ENCODE data around the gene VMAC.

VMAC gene

DNA sequence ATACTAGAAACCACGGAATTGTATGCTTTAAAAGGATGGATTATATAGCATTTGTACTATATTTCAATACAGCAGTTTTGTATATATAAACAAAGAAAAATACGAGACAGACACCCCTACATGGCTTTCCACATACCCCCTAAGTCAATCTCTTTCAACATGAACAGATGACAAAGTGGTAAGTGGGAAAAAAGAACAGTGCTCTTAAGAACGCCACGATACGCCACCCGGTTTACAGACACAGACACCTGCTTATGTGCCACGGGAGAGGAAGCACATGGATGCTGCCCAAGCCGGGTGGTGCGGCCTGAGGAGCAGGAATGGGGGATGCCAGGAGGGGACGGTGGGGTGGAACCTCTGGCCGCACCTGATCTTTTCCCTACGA, 17.5 kb downstream of the VMAC start:
- Histone ChIP-seq H3K27ac (ENCODE audit: low read depth, low read length) (no peak overlapping the region), H3F3A (ENCODE audit: control insufficient read depth, insufficient read depth) (no peaks in the 10 kb centered on the region), H4K20me1 (ENCODE audit: control insufficient read depth, insufficient read depth, low read depth, low read length) (no peaks in the 10 kb centered on the region), H3K4me3 (ENCODE audit: low read length) (no peak overlapping the region), H3K9me3 (ENCODE audit: control insufficient read depth, insufficient read depth, low read length) (no peaks in the 10 kb centered on the region), H3K36me3 (ENCODE audit: control insufficient read depth, low read length) (peaks cover 70% of the 10 kb centered on the region), H3K4me2 (ENCODE audit: low read length) (no peak overlapping the region), H3K9me2 (replicated peaks; ENCODE audit: control insufficient read depth, low read length) (no peaks in the 10 kb centered on the region), H3K27me3 (ENCODE audit: control insufficient read depth, low read length) (no peaks in the 10 kb centered on the region), H3K79me2 (ENCODE audit: control insufficient read depth, low read length) (no peaks in the 10 kb centered on the region), H3K4me1 (ENCODE audit: control insufficient read depth, low read length) (no peaks in the 10 kb centered on the region)
- TF ChIP-seq, protein P1, sequence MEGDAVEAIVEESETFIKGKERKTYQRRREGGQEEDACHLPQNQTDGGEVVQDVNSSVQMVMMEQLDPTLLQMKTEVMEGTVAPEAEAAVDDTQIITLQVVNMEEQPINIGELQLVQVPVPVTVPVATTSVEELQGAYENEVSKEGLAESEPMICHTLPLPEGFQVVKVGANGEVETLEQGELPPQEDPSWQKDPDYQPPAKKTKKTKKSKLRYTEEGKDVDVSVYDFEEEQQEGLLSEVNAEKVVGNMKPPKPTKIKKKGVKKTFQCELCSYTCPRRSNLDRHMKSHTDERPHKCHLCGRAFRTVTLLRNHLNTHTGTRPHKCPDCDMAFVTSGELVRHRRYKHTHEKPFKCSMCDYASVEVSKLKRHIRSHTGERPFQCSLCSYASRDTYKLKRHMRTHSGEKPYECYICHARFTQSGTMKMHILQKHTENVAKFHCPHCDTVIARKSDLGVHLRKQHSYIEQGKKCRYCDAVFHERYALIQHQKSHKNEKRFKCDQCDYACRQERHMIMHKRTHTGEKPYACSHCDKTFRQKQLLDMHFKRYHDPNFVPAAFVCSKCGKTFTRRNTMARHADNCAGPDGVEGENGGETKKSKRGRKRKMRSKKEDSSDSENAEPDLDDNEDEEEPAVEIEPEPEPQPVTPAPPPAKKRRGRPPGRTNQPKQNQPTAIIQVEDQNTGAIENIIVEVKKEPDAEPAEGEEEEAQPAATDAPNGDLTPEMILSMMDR (IDR thresholded peaks at IDR 0.05; ENCODE audit: low read depth, low read length, poor library complexity, severe bottlenecking): no peak
- no peak for TF ChIP-seq EZH2phosphoT487 (IDR thresholded peaks at IDR 0.05; ENCODE audit: borderline replicate concordance, low read length)

DNA sequence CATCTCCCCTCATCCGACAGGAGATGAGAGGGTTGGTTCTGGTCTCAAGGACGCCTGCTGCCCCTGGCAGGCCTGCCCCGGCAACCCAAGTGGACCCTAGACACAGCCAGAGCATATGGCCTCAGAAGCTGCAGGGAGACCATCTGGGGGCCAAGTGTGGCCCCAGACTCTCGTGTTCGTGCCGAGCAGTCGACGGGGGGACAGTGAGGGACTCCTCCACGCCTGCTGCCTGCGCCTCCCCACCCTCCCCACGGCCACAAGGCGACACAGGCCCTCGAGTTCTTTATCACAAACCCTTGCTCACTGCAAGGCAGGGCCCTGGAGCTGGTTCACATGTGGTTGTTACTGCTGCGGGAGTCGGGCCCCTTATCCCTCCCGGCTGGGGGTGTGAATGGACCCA, 18.7 kb downstream of the VMAC start:
- H3K27me3 ChIP-seq (ENCODE audit: control insufficient read depth, low read length): no peaks in the 10 kb centered on the region
- H3K4me2 ChIP-seq (ENCODE audit: low read length): no peak overlapping the region
- no peaks in the 10 kb centered on the region for H3F3A ChIP-seq (ENCODE audit: control insufficient read depth, insufficient read depth)
- no peaks in the 10 kb centered on the region for H3K9me2 ChIP-seq (replicated peaks; ENCODE audit: control insufficient read depth, low read length)
- H3K4me3 ChIP-seq (ENCODE audit: low read length): no peak overlapping the region
- H4K20me1 ChIP-seq (ENCODE audit: control insufficient read depth, insufficient read depth, low read depth, low read length): no peaks in the 10 kb centered on the region
- no peaks in the 10 kb centered on the region for H3K79me2 ChIP-seq (ENCODE audit: control insufficient read depth, low read length)
- peaks cover 77% of the 10 kb centered on the region for H3K36me3 ChIP-seq (ENCODE audit: control insufficient read depth, low read length)
- no peaks in the 10 kb centered on the region for H3K9me3 ChIP-seq (ENCODE audit: control insufficient read depth, insufficient read depth, low read length)
- no peak for TF ChIP-seq EZH2phosphoT487 (IDR thresholded peaks at IDR 0.05; ENCODE audit: borderline replicate concordance, low read length)
- TF ChIP-seq, protein P1 (IDR thresholded peaks at IDR 0.05; ENCODE audit: low read depth, low read length, poor library complexity, severe bottlenecking): no peak
- H3K4me1 ChIP-seq (ENCODE audit: control insufficient read depth, low read length): no peaks in the 10 kb centered on the region
- no peak overlapping the region for H3K27ac ChIP-seq (ENCODE audit: low read depth, low read length)

DNA sequence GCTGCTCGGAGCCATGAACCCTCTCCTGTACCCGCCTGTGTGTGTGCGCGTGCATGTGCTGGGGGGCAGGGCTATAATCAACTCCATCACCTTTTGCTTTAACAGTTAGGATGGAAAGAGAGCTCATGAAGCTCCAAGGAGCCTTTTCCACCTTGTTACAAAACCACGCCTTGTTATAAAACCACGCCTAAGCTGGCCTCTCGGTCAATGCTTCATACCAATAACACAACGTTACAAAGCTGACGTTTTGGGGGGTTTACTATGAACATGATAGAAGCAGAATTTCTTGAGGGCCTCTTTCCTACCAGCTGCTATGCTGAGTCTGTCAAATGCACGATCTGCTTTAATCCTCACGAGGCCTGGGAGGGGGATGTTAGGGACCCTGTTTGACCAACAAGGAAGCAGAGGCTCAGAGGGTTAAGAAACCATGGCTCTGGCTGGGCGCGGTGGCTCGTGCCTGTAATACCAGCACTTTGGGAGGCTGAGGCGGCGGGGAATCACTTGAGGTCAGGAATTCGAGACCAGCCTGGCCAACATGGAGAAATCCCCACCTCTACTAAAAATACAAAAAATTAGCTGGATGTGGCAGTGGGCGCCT, 21.3 kb downstream of the VMAC start:
- no peak for TF ChIP-seq EZH2phosphoT487 (IDR thresholded peaks at IDR 0.05; ENCODE audit: borderline replicate concordance, low read length)
- TF ChIP-seq, protein P1 (IDR thresholded peaks at IDR 0.05; ENCODE audit: low read depth, low read length, poor library complexity, severe bottlenecking): no peak
- Histone ChIP-seq H3K79me2 (ENCODE audit: control insufficient read depth, low read length) (no peaks in the 10 kb centered on the region), H4K20me1 (ENCODE audit: control insufficient read depth, insufficient read depth, low read depth, low read length) (no peaks in the 10 kb centered on the region), H3K9me3 (ENCODE audit: control insufficient read depth, insufficient read depth, low read length) (no peaks in the 10 kb centered on the region), H3K4me1 (ENCODE audit: control insufficient read depth, low read length) (no peaks in the 10 kb centered on the region), H3K4me3 (ENCODE audit: low read length) (no peak overlapping the region), H3F3A (ENCODE audit: control insufficient read depth, insufficient read depth) (no peaks in the 10 kb centered on the region), H3K27ac (ENCODE audit: low read depth, low read length) (no peak overlapping the region), H3K9me2 (replicated peaks; ENCODE audit: control insufficient read depth, low read length) (no peaks in the 10 kb centered on the region), H3K4me2 (ENCODE audit: low read length) (no peak overlapping the region), H3K36me3 (ENCODE audit: control insufficient read depth, low read length) (peaks cover 86% of the 10 kb centered on the region), H3K27me3 (ENCODE audit: control insufficient read depth, low read length) (no peaks in the 10 kb centered on the region)

Data from DOHH2 (cell line).